ENCODE data around the gene COG7.

- TF ChIP-seq CTCF (IDR thresholded peaks at IDR 0.05; ENCODE audit: low read depth, low read length) = no peak
- no peak for TF ChIP-seq EZH2phosphoT487 (IDR thresholded peaks at IDR 0.05; ENCODE audit: low read depth)
Observed at GRCh38 chr16:23356941-23357340, 96.0 kb downstream of the COG7 start.
